ENCODE data around the gene RAB8A. TPM values are rescaled to one million over a fixed set of nuclear protein-coding genes. Genes with fewer than 3 reads are reported as not detected.

RAB8A gene
- total RNA-seq, 1 experiment from 2014 or later = 103 TPM

DNA sequence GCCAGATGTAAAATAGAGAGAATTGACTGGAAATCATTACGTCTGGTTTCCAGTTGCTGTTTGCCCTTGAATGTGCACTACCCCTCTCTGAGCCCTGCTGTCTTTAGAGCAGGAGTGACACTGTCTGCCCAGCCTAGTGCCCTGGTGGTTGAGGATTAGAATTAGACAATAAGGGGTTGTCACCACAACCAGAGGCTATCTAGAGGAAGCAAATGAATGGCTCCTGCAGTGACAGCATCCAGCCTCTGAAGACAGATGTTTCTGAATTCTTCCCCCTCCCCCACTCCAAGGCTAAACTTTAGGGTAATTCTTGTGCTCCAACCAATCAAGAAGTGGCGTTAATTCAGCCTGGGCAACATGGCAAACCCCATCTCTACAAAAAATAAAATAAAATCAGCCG lies 2.0 kb downstream of the RAB8A start:
- Histone ChIP-seq H3T11ph (ENCODE audit: low read length) (no peak overlapping the region), H3K56ac (ENCODE audit: insufficient read length, low read depth, low read length) (no peak overlapping the region), H2AK5ac (ENCODE audit: insufficient read length, low read length) (no peak overlapping the region), H2BK120ac (ENCODE audit: low read depth, low read length, poor library complexity, severe bottlenecking) (no peak overlapping the region), H4K5ac (ENCODE audit: insufficient read length, low read depth, low read length) (no peak overlapping the region), H3K27ac (ENCODE audit: insufficient read length, low read depth, low read length) (no peak overlapping the region), H3K14ac (ENCODE audit: insufficient read depth, low read length) (no peak overlapping the region), H3K18ac (ENCODE audit: insufficient read length, low read depth, low read length) (no peak overlapping the region), H3K79me1 (ENCODE audit: insufficient read depth, low read depth, low read length, poor library complexity, severe bottlenecking) (peaks cover 8% of the 10 kb centered on the region), H3K9me3 (ENCODE audit: control insufficient read depth, low read depth, low read length) (no peaks in the 10 kb centered on the region), H2BK12ac (ENCODE audit: insufficient read length, low read depth, low read length) (no peak overlapping the region), H2AFZ (ENCODE audit: low read length) (no peak overlapping the region), H4K91ac (ENCODE audit: insufficient read length, low read depth, low read length) (no peak overlapping the region), H4K20me1 (ENCODE audit: control insufficient read depth, insufficient read depth, insufficient read length) (no peaks in the 10 kb centered on the region), H3K4me2 (ENCODE audit: insufficient read depth, insufficient read length, low read length) (no peak overlapping the region), H2BK5ac (ENCODE audit: insufficient read length, low read length) (no peak overlapping the region), H3K79me2 (ENCODE audit: insufficient read depth, low read length) (peaks cover 17% of the 10 kb centered on the region), H2BK15ac (ENCODE audit: low read depth, low read length) (no peak overlapping the region), H3K4ac (ENCODE audit: low read depth, low read length) (no peak overlapping the region), H3K27me3 (ENCODE audit: insufficient read depth, low read length) (no peaks in the 10 kb centered on the region), H4K8ac (replicated peaks; ENCODE audit: insufficient read length, low read depth, low read length) (no peak overlapping the region), H3K23me2 (ENCODE audit: insufficient read length, low read depth, low read length, poor library complexity, severe bottlenecking) (peaks cover 9% of the 10 kb centered on the region), H3K9ac (ENCODE audit: extremely low read depth, insufficient read length, low read length) (no peak overlapping the region), H2BK20ac (ENCODE audit: low read depth, low read length, poor library complexity, severe bottlenecking) (no peak overlapping the region), H3K23ac (ENCODE audit: insufficient read length, low read depth, low read length) (no peak overlapping the region), H3K4me1 (ENCODE audit: insufficient read depth, low read length) (no peaks in the 10 kb centered on the region)
- H3K27ac Mint-ChIP-seq = no peak overlapping the region
- H3K4me1 Mint-ChIP-seq = peaks cover 5 to 17% of the 10 kb centered on the region in 2 experiments
- H3K4me3 Mint-ChIP-seq = peak overlapping the region; percentile 47 to 60
- WGBS (ENCODE audit: extremely low coverage, insufficient read length, low lambda C conversion rate) = no CpG with 5 or more reads among the region's 3 CpGs
- DNase-seq = no peak
- peaks cover 13 to 29% (median 26%) of the 10 kb centered on the region in 3 experiments for H3K36me3 Mint-ChIP-seq (ENCODE audit: insufficient read depth in 1 of 3, low read depth in 3 of 3)
- H3K27me3 Mint-ChIP-seq (ENCODE audit: low read depth) = no peaks in the 10 kb centered on the region
- TF ChIP-seq, protein P1, sequence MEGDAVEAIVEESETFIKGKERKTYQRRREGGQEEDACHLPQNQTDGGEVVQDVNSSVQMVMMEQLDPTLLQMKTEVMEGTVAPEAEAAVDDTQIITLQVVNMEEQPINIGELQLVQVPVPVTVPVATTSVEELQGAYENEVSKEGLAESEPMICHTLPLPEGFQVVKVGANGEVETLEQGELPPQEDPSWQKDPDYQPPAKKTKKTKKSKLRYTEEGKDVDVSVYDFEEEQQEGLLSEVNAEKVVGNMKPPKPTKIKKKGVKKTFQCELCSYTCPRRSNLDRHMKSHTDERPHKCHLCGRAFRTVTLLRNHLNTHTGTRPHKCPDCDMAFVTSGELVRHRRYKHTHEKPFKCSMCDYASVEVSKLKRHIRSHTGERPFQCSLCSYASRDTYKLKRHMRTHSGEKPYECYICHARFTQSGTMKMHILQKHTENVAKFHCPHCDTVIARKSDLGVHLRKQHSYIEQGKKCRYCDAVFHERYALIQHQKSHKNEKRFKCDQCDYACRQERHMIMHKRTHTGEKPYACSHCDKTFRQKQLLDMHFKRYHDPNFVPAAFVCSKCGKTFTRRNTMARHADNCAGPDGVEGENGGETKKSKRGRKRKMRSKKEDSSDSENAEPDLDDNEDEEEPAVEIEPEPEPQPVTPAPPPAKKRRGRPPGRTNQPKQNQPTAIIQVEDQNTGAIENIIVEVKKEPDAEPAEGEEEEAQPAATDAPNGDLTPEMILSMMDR (conservative IDR thresholded peaks at IDR 0.05) = no peak
- no peaks in the 10 kb centered on the region for H3K9me3 Mint-ChIP-seq

Measured in H9 (cell line).